HepG2 (cell line): Measurements from ENCODE around the gene FBXW4. TPM values are rescaled to one million over a fixed set of nuclear protein-coding genes. Genes with fewer than 3 reads are reported as not detected.

Experiments used
- ATAC-seq: fragments of 200-7000 bp; cut with Tn5 transposase; 3 replicates; pipeline ENCODE4 v1.9.1; 2020; ENCODE audit warnings: mild to moderate bottlenecking, moderate library complexity
- BruUV-seq: library from RNA; stranded (reverse); fragments of 400-500 nt; replicated peaks from 2 replicates; lab custom pipeline; 2021; lab: Mats Ljungman, UMichigan
- CTCF ChIA-PET: fragments of 300-600 bp; formaldehyde crosslinking; extraction: SDS; loops from one replicate; lab custom pipeline; 2021; ENCODE audit warnings: low total read pairs, inconsistent platforms, low intra/inter-chr PET ratio; lab: Yijun Ruan, JAX
- POLR2A ChIA-PET: fragments of 350-600 bp; sonication (Branson Sonifier 250); formaldehyde crosslinking; loops from one replicate; lab custom pipeline; 2020; ENCODE audit warnings: antibody characterized with exemption, inconsistent platforms; lab: Yijun Ruan, JAX
- DNase-seq: peaks from one replicate; pipeline ENCODE4 v3.0.0-alpha.2; 2015; ENCODE audit warnings: low spot score
- FAIRE-seq: peaks from 3 replicates; lab custom pipeline; 2011; peaks lifted over from hg19 to GRCh38; lab: Jason Lieb, UNC
- H2AFZ ChIP-seq: one replicate; pipeline ENCODE4 v1.6.1; 2011; ENCODE audit warnings: low read length, inconsistent platforms
- H3K27ac ChIP-seq: fragments of 300-600 bp; 3 replicates; pipeline ENCODE4 v1.8.0; 2011; ENCODE audit warnings: mixed run types, mild to moderate bottlenecking, mixed read lengths, low read length, inconsistent platforms; ENCODE audit not compliant: insufficient read depth; ENCODE audit errors: extremely low read length
- H3K27me3 ChIP-seq, 2 experiments: fragments of 200-600 bp in 1 of 2; 2 replicates in 1 of 2; 3 replicates in 1 of 2; pipeline versions ENCODE4 v1.6.0 to v1.8.0; 2011; ENCODE audit warnings: low read length in 2 of 2, mild to moderate bottlenecking in 2 of 2, moderate library complexity in 2 of 2, inconsistent platforms in 1 of 2; ENCODE audit not compliant: insufficient read depth in 2 of 2, control insufficient read depth in 1 of 2
- H3K36me3 ChIP-seq, 2 experiments: fragments of 200-600 bp in 1 of 2; replicated peaks in 1 of 2; 2 replicates in 1 of 2; 3 replicates in 1 of 2; pipeline versions ENCODE4 v1.5.1 to v1.8.0; 2011; ENCODE audit warnings: low read length in 2 of 2, inconsistent platforms in 1 of 2; ENCODE audit not compliant: insufficient read depth in 2 of 2, control insufficient read depth in 1 of 2
- H3K4me1 ChIP-seq: 2 replicates; pipeline ENCODE4 v1.5.1; 2012; ENCODE audit warnings: low read length, inconsistent platforms; ENCODE audit not compliant: insufficient read depth
- H3K4me2 ChIP-seq: 2 replicates; pipeline ENCODE4 v1.6.0; 2011; ENCODE audit warnings: low read depth, low read length, inconsistent platforms
- H3K4me3 ChIP-seq, 3 experiments: fragments of 200-600 bp in 1 of 3; sonication (generic), shearing (Covaris generic) in 1 of 3; replicated peaks in 1 of 3; 2 replicates each; pipeline ENCODE4 v1.5.1; 2011 to 2016; ENCODE audit warnings: low read length in 3 of 3, inconsistent platforms in 2 of 3, low read depth in 2 of 3, mild to moderate bottlenecking in 2 of 3, control low read depth in 1 of 3, mixed read lengths in 1 of 3; ENCODE audit not compliant: insufficient read depth in 1 of 3
- H3K79me2 ChIP-seq: one replicate; pipeline ENCODE4 v1.6.1; 2011; ENCODE audit warnings: low read length, inconsistent platforms; ENCODE audit not compliant: insufficient read depth
- H3K9ac ChIP-seq: 2 replicates; pipeline ENCODE4 v1.6.0; 2011; ENCODE audit warnings: mild to moderate bottlenecking, low read depth, low read length, inconsistent platforms; ENCODE audit not compliant: insufficient read depth
- H3K9me3 ChIP-seq: 2 replicates; pipeline ENCODE4 v1.5.1; 2012; ENCODE audit warnings: mild to moderate bottlenecking, low read length
- H4K20me1 ChIP-seq: 2 replicates; pipeline ENCODE4 v1.6.0; 2011; ENCODE audit warnings: inconsistent platforms, mild to moderate bottlenecking, low read length, moderate library complexity; ENCODE audit not compliant: insufficient read depth
- AHR ChIP-seq: IDR thresholded peaks from 2 replicates; pipeline ENCODE4 v1.6.1; 2018; ENCODE audit warnings: missing genetic modification reagents, missing compliant biosample characterization
- PAWR ChIP-seq: sonication (generic); formaldehyde crosslinking; IDR thresholded peaks from 2 replicates; pipeline ENCODE4 v1.4.0; 2020; ENCODE audit warnings: missing genetic modification reagents, mild to moderate bottlenecking, borderline replicate concordance
- TOPORS ChIP-seq: sonication (generic); formaldehyde crosslinking; IDR thresholded peaks from 2 replicates; pipeline ENCODE4 v1.8.0; 2023; ENCODE audit warnings: mild to moderate bottlenecking, missing genetic modification reagents
- ZBTB49 ChIP-seq: sonication (generic); formaldehyde crosslinking; IDR thresholded peaks from 2 replicates; pipeline ENCODE4 v1.4.0; 2020; ENCODE audit warnings: missing genetic modification reagents, borderline replicate concordance
- ZNF414 ChIP-seq: sonication (generic); formaldehyde crosslinking; IDR thresholded peaks from 2 replicates; pipeline ENCODE4 v1.5.0; 2020; ENCODE audit warnings: missing genetic modification reagents
- ZNF513 ChIP-seq: sonication (generic); formaldehyde crosslinking; conservative IDR thresholded peaks from 2 replicates; pipeline ENCODE4 v1.5.0; 2020; ENCODE audit warnings: missing genetic modification reagents
- ZNF772 ChIP-seq: sonication (generic); formaldehyde crosslinking; IDR thresholded peaks from 2 replicates; pipeline ENCODE4 v1.5.0; 2020; ENCODE audit warnings: mild to moderate bottlenecking, missing genetic modification reagents
- WGBS: methylation state at CpG from one replicate; pipeline ENCODE4 v1.1.6; 2017; ENCODE audit warnings: low lambda C conversion rate; 5-methylcytosine and 5-hydroxymethylcytosine counted together
- in situ Hi-C: cut with HindIII; loops from 2 replicates; pipeline ENCODE4 v1.10.0; 2017; ENCODE audit warnings: low pct_unique_long_range_greater_than_20kb; ENCODE audit not compliant: extremely low pct_ligation_motif_present
- intact Hi-C: fragments of 100-400 bp; cut with micrococcal nuclease; formaldehyde crosslinking; loops from one replicate; pipeline ENCODE4 v1.10.0; 2022; ENCODE audit not compliant: unreplicated experiment
- polyA plus RNA-seq, 8 experiments: library from polyadenylated mRNA; depleted of rRNA in 3 of 8; stranded (reverse) in 7 of 8; unstranded in 1 of 8; fragments of >200 nt; fragmentation: Illumina TruSeq in 4 of 8; extraction: Trizol in 4 of 8; gene quantifications; 2 replicates each; pipeline versions ENCODE4 v1.2.1 to v1.2.3, GENCODE V29; 2011 to 2016; ENCODE audit warnings: low read depth in 4 of 8, missing spikeins in 1 of 8, mixed read lengths in 1 of 8; ENCODE audit not compliant: insufficient read depth in 1 of 8
- total RNA-seq, 5 experiments: library from RNA; depleted of rRNA; stranded (reverse); fragments of >200 nt; fragmentation: Illumina TruSeq; extraction: Trizol; gene quantifications; 2 replicates each; pipeline ENCODE4 v1.2.3, GENCODE V29; 2016; ENCODE audit warnings: low read depth in 1 of 5

Gene FBXW4
- total and polyA plus RNA-seq, 2 of the 13 experiments (the other 11 are each of a cell fraction or from before 2014, with no cell fraction given), result 23.5 to 33.7 TPM

- Histone ChIP-seq H3K4me1 (no peaks in the 10 kb centered on the region), H3K27me3 (no peaks in the 10 kb centered on the region), H3K27ac (no peak overlapping the region), H3K36me3 (peaks cover 7 to 20% of the 10 kb centered on the region in 2 experiments; a peak in 4 of 5 replicates), H3K4me2 (no peak overlapping the region), H2AFZ (no peak overlapping the region), H4K20me1 (no peaks in the 10 kb centered on the region), H3K79me2 (no peaks in the 10 kb centered on the region), H3K9me3 (peaks cover 10% of the 10 kb centered on the region; the same call in 1 of the 2 replicates), H3K4me3 (no peak overlapping the region), H3K9ac (no peak overlapping the region)
- ATAC-seq, result no peak
- ChIA-PET POLR2A (no interaction called here), CTCF (no interaction called here)
- DNase-seq, result no peak
- intact Hi-C loops, result no loop called here
- in situ Hi-C loops, result no loop called here
- no TSS peak for BruUV-seq
- no peak for FAIRE-seq
- no peak for TF ChIP-seq ZBTB49 (CRISPR knock-in tag)
- TF ChIP-seq ZNF772 (CRISPR knock-in tag), result no peak
- no peak for TF ChIP-seq TOPORS
- no peak for TF ChIP-seq PAWR (CRISPR knock-in tag)
- no peak for TF ChIP-seq AHR
Observed at GRCh38 chr10:101676565-101676964, 18.4 kb downstream of the FBXW4 start.

GRCh38 chr10:101675115-101675514, 19.9 kb downstream of the FBXW4 start:
- TF ChIP-seq ZNF513 (CRISPR knock-in tag) (no peak), ZNF414 (no peak)
- Histone ChIP-seq H3K79me2 (no peaks in the 10 kb centered on the region), H3K4me1 (no peaks in the 10 kb centered on the region), H4K20me1 (no peaks in the 10 kb centered on the region), H3K4me3 (no peak overlapping the region), H3K9ac (no peak overlapping the region), H3K27me3 (no peaks in the 10 kb centered on the region), H2AFZ (no peak overlapping the region), H3K4me2 (no peak overlapping the region), H3K27ac (no peak overlapping the region), H3K36me3 (peaks cover 9 to 32% of the 10 kb centered on the region in 2 experiments; a peak in 4 of 5 replicates), H3K9me3 (peaks cover 10% of the 10 kb centered on the region; the same call in 1 of the 2 replicates)
- ChIA-PET CTCF (no interaction called here), POLR2A (no interaction called here)
- FAIRE-seq, result no peak
- in situ Hi-C loops, result no loop called here
- no peak for DNase-seq
- no TSS peak for BruUV-seq
- 94% methylated on average over 2 of the region's 2 CpGs for WGBS
- intact Hi-C loops, result no loop called here
- ATAC-seq, result no peak
